Measurements from ENCODE around the gene SLC39A1.
"Not testable (repeated sequence)": the region's sequence is repeated elsewhere in the genome, so short reads cannot be mapped to it uniquely, and the experiment has no call there.

Gene SLC39A1
- 1.9 to 2.2 reads per million in 2 donors for total RNA-seq

DNA sequence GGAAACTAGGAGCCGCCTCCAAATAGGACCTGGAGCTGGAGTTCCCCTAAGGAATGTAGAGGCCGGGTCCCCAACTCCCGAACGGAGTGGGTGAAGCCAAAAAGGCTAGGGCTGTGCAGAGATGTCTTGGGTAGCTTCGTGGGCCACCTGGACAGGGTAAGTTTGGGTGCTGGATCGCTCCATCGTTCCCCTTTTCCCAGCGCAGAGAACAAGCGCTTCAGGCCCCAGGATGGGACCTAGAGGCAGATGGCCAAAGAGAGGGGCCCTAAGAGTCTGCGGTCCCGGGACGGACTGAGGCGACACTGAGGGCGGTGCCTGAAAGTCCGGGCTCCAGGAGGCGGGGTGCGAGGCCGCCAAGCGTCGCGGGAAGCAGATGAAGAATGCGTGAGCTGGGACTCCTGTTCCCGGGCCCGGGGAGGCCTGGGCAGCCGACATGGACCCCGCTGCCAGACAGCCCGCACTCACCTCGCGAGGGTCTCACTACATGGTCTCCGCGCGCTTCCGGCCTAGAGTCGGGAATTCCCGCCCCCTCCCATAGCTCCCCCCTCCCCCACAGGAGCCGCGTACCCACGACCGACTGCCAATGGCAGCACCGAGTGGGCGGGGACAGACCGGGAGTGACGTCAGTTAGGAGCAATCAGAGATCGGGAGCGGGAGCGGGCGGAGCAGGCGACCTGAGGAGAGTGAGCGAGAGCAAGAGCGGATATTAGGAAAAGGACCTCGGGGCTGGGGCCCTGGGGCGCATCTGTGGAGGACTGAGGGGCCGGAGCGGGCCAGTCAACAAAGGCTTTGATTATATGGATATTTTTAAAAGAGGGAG is at the start of gene SLC39A1:
Gene SLC39A1 (minus strand): TSS at position 508 of the 820 bp plus-strand sequence. CDS start 822 bp downstream, outside the sequence.
- DNase-seq = peak; percentile 89 to 94 (median 91)

DNA sequence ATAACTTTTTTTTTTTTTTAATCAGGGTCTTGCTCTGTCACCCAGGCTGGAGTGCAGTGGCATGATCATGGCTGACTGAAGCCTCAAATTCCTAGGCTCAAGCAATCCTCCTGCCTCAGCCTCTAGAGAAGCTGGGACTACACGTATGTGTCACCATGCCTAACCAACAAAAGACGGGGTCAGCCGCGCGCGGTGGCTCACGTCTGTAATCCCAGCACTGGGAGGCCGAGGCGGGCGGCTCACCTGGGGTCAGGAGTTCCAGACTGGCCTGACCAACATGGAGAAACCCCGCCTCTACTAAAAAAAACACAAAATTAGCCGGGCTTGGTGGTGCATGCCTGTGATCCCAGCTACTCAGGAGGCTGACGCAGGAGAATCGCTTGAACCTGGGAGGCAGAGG is 49.2 kb upstream of the SLC39A1 start:
- DNase-seq = not testable (repeated sequence)

- DNase-seq = no peak
Measured at GRCh38 chr1:154012129-154012528, 48.8 kb upstream of the SLC39A1 start.

DNA sequence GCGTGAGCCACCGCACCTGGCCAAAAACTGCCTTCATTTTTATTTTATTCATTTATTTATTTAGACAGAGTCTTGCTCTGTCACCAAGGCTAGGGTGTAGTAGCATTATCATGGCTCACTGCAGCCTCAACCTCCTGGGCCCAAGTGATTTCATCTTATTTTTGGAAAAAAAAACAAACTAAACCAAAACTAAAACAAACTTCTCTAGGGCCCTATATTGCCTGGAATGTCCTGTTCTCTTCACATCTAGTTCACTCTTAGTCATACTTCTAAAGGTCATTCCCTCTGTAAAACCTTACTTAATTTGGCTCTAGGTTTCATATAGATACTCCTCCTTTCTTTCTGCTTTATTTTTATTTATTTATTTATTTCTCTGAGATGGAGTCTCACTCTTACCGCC is 42.8 kb upstream of the SLC39A1 start:
- no peak for DNase-seq

DNA sequence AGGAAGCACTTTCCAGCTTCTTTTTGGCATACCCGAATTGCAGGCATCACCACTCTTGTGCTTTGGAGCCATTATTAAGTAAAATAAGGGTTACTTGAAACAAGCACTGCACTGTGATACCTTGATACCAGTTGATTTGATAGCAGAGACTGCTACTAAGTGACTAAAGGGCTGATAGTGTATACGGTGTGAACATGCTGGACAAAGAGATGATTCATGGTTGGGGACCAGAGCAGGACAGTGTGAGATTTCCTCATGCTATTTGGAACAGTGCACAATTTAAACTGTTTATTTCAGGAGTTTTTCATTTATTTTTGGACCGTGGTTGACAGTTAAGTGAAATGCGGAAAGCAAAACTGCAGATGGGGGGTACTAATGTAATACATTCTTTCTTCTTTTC is 37.1 kb upstream of the SLC39A1 start:
- no peak for DNase-seq

DNA sequence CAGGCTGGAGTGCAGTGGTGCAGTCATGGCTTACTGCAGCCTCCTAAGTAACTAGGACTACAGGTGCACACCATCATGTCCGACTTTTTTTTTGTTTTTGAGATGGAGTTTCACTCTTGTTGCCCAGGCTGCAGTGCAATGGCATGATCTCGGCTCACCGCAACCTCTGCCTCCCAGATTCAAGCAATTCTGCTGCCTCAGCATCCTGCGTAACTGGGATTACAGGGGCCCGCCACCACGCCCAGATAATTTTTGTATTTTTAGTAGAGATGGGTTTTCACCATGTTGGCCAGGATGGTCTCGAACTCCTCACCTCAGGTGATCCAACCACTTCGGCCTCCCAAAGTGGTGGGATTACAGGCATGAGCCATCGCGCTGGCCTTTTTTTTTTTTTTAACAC is 33.5 kb upstream of the SLC39A1 start:
- DNase-seq = not testable (repeated sequence)

- no peak for DNase-seq
Measured at GRCh38 chr1:153995640-153996039, 32.3 kb upstream of the SLC39A1 start.

- DNase-seq = no peak
Measured at GRCh38 chr1:153995202-153995601, 31.9 kb upstream of the SLC39A1 start.

DNA sequence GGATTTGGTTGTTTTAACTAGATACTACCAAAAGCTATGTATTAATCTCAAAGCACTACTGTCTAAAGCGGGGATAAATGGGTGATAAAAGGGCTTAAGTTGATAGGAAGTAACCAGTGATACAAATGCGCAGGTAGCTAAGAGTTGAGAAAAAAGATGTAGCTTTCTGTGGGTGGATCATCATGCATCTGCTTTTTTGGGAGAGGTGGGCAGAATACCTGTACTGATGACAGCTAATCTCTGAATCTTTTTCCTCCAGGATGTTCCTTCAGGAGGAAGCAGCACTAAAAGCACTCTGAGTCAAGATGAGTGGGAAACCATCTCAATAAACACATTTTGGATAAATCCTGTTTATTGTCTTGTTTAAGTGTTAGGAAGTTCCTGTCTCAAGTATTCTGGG is 28.5 kb upstream of the SLC39A1 start:
- no peak for DNase-seq

DNA sequence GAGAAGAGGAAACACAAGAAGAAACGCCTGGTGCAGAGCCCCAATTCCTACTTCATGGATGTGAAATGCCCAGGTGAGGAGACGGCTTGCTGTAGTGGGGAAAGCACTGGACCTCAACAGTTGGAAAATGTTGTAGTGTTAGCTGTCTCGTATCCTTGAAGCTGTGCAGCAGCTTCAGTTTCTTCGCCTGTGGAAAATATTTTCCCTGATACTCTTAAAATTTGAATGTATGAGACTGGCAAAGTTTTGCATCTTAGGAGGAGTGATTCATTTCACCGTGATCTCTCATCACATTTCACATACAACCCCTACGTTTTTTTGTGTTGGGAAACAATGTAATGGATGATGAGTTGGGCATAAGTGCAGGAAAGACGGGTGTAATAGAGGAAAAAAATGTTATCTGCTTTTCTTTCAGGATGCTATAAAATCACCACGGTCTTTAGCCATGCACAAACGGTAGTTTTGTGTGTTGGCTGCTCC is 27.9 kb upstream of the SLC39A1 start:
- DNase-seq = no peak

DNA sequence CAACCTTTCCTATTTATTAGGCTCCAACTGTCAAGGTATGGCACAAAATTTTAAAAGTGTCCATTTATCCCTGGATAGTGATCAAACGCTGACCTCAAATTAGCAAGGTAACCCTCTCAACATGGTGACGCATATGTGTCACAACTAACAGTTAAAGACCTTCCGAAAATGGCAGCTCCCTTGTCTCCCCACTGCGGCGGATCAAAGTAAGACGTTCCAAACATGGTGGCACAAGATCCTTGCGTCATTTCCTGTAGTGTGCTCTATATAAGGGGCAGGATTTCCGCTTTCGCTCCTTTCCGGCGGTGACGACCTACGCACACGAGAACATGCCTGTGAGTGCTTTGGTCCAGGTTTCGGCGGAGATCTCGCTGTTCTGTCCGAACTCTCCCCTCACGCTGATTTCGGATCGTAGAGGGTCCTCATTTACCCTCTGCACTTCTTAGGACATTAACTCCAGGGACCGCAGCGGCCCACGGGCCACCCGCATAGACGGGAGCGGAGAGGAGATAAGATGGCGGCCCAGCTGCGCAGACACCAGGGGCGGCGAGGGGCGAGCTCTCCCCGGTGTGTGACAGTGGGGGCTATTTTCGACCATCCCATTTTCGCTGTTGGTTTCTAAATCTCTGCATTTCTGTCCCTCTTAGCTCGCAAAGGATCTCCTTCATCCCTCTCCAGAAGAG is 27.3 kb upstream of the SLC39A1 start, which contains the start of gene RPS27:
Gene RPS27 (plus strand): TSS at position 295 of the 683 bp plus-strand sequence. CDS start 35 bp downstream, at position 330.
- peak; percentile 53 to 99 (median 84) for DNase-seq

DNA sequence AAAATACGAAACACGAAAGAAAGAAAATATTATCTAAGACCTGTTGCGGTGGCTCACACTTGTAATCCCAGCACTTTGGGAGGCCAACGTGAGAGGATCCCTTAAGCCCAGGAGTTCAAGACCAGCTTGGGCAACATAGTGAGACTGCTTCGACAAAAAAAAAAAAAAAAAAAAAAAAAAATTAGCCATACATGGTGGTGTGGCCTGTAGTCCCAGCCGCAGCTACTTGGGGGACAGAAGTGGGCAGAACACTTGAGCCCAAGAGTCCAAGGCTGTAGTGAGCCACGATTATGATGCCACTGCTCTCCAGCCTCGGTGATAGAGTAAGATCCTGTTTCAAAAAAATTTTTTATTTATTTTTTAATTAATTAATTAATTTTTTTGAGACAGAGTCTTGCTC is 24.3 kb upstream of the SLC39A1 start:
- DNase-seq = no peak

GRCh38 chr1:153985941-153986761 is 22.8 kb upstream of the SLC39A1 start, which contains the start of gene RAB13:
Gene RAB13, minus strand, starts transcription at chr1:153986339. Its CDS starts 103 bp downstream, at chr1:153986236.
- DNase-seq = no peak

- no peak for DNase-seq
Measured at GRCh38 chr1:153985341-153985912, 22.1 kb upstream of the SLC39A1 start.

DNA sequence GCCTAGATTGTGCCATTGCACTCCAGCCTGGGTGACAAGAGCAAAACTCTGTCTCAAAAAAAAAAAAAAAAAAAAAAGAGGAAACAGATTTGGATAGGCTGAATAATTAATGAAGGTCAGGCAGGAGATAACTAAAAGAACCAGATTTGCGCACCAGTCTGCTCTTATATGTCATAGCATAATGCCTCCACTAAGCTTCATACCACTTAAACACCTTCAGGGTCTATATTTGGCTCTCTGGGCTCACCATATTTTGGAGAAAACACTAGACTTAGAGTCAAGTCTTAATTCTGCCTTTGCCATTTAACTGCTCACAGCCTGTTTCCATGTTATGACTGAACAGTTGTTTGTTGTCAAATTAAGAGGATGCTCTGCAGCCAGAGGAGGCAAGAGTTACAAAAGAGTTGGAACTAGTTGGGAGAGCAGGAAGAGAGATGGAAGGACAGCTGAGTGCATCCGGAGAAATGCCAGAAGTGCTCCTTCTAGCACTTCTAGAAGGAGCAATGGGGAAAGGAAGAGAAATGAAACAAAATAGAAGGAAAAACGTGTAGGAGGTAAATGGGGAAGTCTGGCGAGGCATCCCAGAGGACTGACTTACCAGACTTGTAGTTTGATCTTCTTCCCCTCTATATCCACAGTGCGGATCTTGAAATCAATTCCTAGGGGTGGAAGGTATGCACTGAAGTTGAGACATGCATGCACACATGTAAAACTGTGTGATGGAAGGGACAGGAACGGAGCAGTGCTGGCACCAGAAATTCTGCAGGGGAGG is 21.0 kb upstream of the SLC39A1 start:
- no peak for DNase-seq

- not testable (repeated sequence) for DNase-seq
Measured at GRCh38 chr1:153981735-153982134, 18.4 kb upstream of the SLC39A1 start.

DNA sequence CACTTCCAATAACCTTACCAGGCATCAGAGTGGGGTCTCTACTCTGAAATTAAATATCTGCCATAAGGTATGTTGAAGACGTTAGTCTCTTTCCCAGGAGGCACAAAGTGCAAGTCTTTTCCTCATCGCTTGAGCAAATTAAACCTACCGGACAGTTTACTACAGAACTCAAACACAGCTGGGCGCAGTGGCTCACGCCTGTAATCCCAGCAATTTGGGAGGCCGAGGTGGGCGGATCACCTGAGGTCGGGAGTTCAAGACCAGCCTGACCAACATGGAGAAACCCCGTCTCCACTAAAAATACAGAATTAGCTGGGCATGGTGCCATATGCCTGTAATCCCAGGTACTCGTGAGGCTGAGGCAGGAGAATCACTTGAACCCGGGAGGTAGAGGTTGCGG is 15.8 kb upstream of the SLC39A1 start:
- DNase-seq = not testable (repeated sequence)

DNA sequence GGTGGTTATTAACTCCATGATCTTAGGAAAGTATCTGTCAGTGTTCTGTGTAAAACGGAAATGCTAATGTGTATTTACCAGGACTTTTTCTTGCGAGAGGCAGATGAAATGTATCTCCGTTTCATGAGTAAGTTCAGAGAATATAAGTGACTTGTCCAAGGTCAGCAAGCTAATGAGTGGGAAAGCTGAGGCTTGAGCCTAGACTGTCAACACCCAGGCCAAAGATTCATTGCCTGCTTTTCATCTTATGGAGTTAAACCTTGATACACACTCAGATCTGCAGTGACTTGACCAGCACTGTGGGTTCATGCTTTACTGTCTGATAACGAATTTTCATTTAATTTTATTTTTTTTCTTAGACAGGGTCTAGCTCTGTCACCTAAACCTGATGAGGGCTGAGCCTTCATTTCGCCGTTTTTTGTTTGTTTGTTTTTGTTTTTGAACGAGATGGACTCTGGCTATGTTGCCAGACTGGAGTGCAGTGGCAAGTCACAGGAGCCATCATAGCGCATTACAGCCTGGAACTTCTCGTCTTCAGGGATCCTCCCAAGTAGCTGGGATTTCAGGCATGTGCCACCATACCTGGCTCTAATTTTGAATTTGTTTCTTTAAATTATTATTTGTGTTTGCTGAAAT is 15.1 kb upstream of the SLC39A1 start:
- no peak for DNase-seq

- DNase-seq = peak; percentile 63 to 87 (median 78)
Measured at GRCh38 chr1:153977250-153978240, 14.2 kb upstream of the SLC39A1 start, which contains the start of gene JTB. Gene JTB, minus strand, starts transcription at chr1:153977674. Its CDS starts 422 bp downstream, at chr1:153977252.

All from T-helper 2 cell (primary cell).